Keratinocyte (primary cell): ENCODE measurements around the gene B3GNT5. TPM values are rescaled to one million over a fixed set of nuclear protein-coding genes. Genes with fewer than 3 reads are reported as not detected.

Source experiments
- DNase-seq: peaks from one replicate; pipeline ENCODE4 v3.0.0-alpha.2; 2011; ENCODE audit warnings: low read depth, missing footprints, low spot score
- FAIRE-seq: peaks from 2 replicates; lab custom pipeline; 2011; peaks lifted over from hg19 to GRCh38; lab: Jason Lieb, UNC
- H2AFZ ChIP-seq: 2 replicates; pipeline ENCODE4 v1.6.0; 2012; ENCODE audit warnings: low read length, control low read depth, inconsistent platforms; ENCODE audit not compliant: control insufficient read depth
- H3K27ac ChIP-seq: 2 replicates; pipeline ENCODE4 v1.5.1; 2011; ENCODE audit warnings: low read length; ENCODE audit not compliant: control insufficient read depth, insufficient read depth
- H3K27me3 ChIP-seq: 3 replicates; pipeline ENCODE4 v1.6.0; 2011; ENCODE audit warnings: low read length; ENCODE audit not compliant: control insufficient read depth, insufficient read depth; ENCODE audit errors: extremely low read depth
- H3K36me3 ChIP-seq, 2 experiments: 2 replicates in 1 of 2; 3 replicates in 1 of 2; pipeline ENCODE4 v1.5.1; 2011; ENCODE audit warnings: low read length in 2 of 2, mild to moderate bottlenecking in 1 of 2; ENCODE audit not compliant: control insufficient read depth in 2 of 2, insufficient read depth in 2 of 2; ENCODE audit errors: extremely low read depth in 1 of 2
- H3K4me1 ChIP-seq: 3 replicates; pipeline ENCODE4 v1.5.1; 2011; ENCODE audit warnings: low read length; ENCODE audit not compliant: control insufficient read depth, insufficient read depth; ENCODE audit errors: extremely low read depth
- H3K4me2 ChIP-seq: 3 replicates; pipeline ENCODE4 v1.6.0; 2011; ENCODE audit warnings: low read depth, low read length; ENCODE audit not compliant: control insufficient read depth, insufficient read depth; ENCODE audit errors: extremely low read depth
- H3K4me3 ChIP-seq, 3 experiments: fragments of 200-600 bp in 1 of 3; sonication (generic) in 1 of 3; 2 replicates in 2 of 3; 3 replicates in 1 of 3; pipeline ENCODE4 v1.5.1; 2011 to 2016; ENCODE audit warnings: low read length in 3 of 3, mild to moderate bottlenecking in 3 of 3, control low read depth in 2 of 3, inconsistent platforms in 1 of 3, low read depth in 1 of 3, mixed read lengths in 1 of 3, mixed run types in 1 of 3, moderate library complexity in 1 of 3; ENCODE audit not compliant: control insufficient read depth in 2 of 3, insufficient read depth in 2 of 3; ENCODE audit errors: extremely low read depth in 1 of 3
- H3K79me2 ChIP-seq: 2 replicates; pipeline ENCODE4 v1.6.0; 2012; ENCODE audit warnings: low read length; ENCODE audit not compliant: control insufficient read depth, insufficient read depth
- H3K9ac ChIP-seq: 3 replicates; pipeline ENCODE4 v1.6.0; 2011; ENCODE audit warnings: low read length; ENCODE audit not compliant: control insufficient read depth, insufficient read depth; ENCODE audit errors: extremely low read depth
- H3K9me1 ChIP-seq: 3 replicates; pipeline ENCODE4 v1.6.0; 2011; ENCODE audit warnings: low read length; ENCODE audit not compliant: control insufficient read depth, insufficient read depth; ENCODE audit errors: extremely low read depth
- H3K9me3 ChIP-seq: 2 replicates; pipeline ENCODE4 v1.5.1; 2012; ENCODE audit warnings: low read depth, low read length; ENCODE audit not compliant: control insufficient read depth
- H4K20me1 ChIP-seq: 3 replicates; pipeline ENCODE4 v1.6.0; 2011; ENCODE audit warnings: low read length; ENCODE audit not compliant: control insufficient read depth, insufficient read depth; ENCODE audit errors: extremely low read depth
- CTCF ChIP-seq, 3 experiments: IDR thresholded peaks in 1 of 3; conservative IDR thresholded peaks in 1 of 3; optimal IDR thresholded peaks in 1 of 3; 2 replicates in 2 of 3; 3 replicates in 1 of 3; pipeline versions ENCODE3 to v1.5.1; 2011; ENCODE audit warnings: low read length in 3 of 3, mild to moderate bottlenecking in 3 of 3, moderate library complexity in 2 of 3, control low read depth in 1 of 3, inconsistent platforms in 1 of 3; ENCODE audit not compliant: insufficient read depth in 2 of 3; ENCODE audit errors: extremely low read depth in 1 of 3
- EZH2 ChIP-seq: IDR thresholded peaks from one replicate; pipeline ENCODE4 v1.6.1; 2012; ENCODE audit warnings: inconsistent platforms, mild to moderate bottlenecking, low read length, moderate library complexity
- dilution Hi-C: fragments of 300-500 bp; cut with MboI; formaldehyde crosslinking; loops from one replicate; pipeline ENCODE4 v1.7.0; 2020; ENCODE audit warnings: low sequenced_read_pairs; ENCODE audit not compliant: extremely low pct_ligation_motif_present
- polyA plus RNA-seq, 5 experiments: library from polyadenylated mRNA; depleted of rRNA in 3 of 5; stranded (reverse) in 3 of 5; stranded (forward) in 1 of 5; unstranded in 1 of 5; fragments of >200 nt; gene quantifications; 1 replicate in 1 of 5; 2 replicates in 3 of 5; 3 replicates in 1 of 5; pipeline versions ENCODE4 v1.2.1 to v1.2.3, GENCODE V29; 2011 to 2012; ENCODE audit warnings: missing spikeins in 2 of 5, low read depth in 1 of 5, low replicate concordance in 1 of 5

Gene B3GNT5
- polyA plus RNA-seq, 1 donor (not counting 4 experiments of a cell fraction or from before 2014, with no cell fraction given): 66.6 TPM

- Histone ChIP-seq H3K27ac (no peak overlapping the region), H3K9ac (no peak overlapping the region), H3K9me3 (no peaks in the 10 kb centered on the region), H3K4me3 (no peak overlapping the region), H3K4me2 (no peak overlapping the region), H3K4me1 (peaks cover 15% of the 10 kb centered on the region), H3K27me3 (no peaks in the 10 kb centered on the region), H3K79me2 (no peaks in the 10 kb centered on the region), H3K36me3 (no peaks in the 10 kb centered on the region), H4K20me1 (no peaks in the 10 kb centered on the region), H3K9me1 (no peaks in the 10 kb centered on the region), H2AFZ (no peak overlapping the region)
- FAIRE-seq (no peak), DNase-seq (no peak)
- dilution Hi-C loops: no loop called here
- TF ChIP-seq CTCF (optimal IDR thresholded peaks at IDR 0.05 in 1 of 3, IDR thresholded peaks at IDR 0.05 in 1 of 3, conservative IDR thresholded peaks at IDR 0.05 in 1 of 3; ENCODE audit: extremely low read depth in 1 of 3, insufficient read depth in 2 of 3, low read length in 3 of 3) (no peak), EZH2 (no peak)
These were observed 55.7 kb downstream of the B3GNT5 start for GRCh38 chr3:183308751-183309150.

- H3K4me2 ChIP-seq: no peak overlapping the region
- H3K79me2 ChIP-seq: no peaks in the 10 kb centered on the region
- TF ChIP-seq EZH2: no peak
- no peak for TF ChIP-seq CTCF (optimal IDR thresholded peaks at IDR 0.05 in 1 of 3, IDR thresholded peaks at IDR 0.05 in 1 of 3, conservative IDR thresholded peaks at IDR 0.05 in 1 of 3; ENCODE audit: extremely low read depth in 1 of 3, insufficient read depth in 2 of 3, low read length in 3 of 3)
- DNase-seq (no peak), FAIRE-seq (no peak)
- H4K20me1 ChIP-seq: no peaks in the 10 kb centered on the region
- H3K36me3 ChIP-seq: no peaks in the 10 kb centered on the region
- H3K9ac ChIP-seq: no peak overlapping the region
- peaks cover 15% of the 10 kb centered on the region for H3K4me1 ChIP-seq
- no peaks in the 10 kb centered on the region for H3K9me1 ChIP-seq
- no peak overlapping the region for H2AFZ ChIP-seq
- no peaks in the 10 kb centered on the region for H3K9me3 ChIP-seq
- H3K27ac ChIP-seq: no peak overlapping the region
- H3K4me3 ChIP-seq: no peak overlapping the region
- no peaks in the 10 kb centered on the region for H3K27me3 ChIP-seq
- dilution Hi-C loops: no loop called here
These were observed 56.2 kb downstream of the B3GNT5 start for GRCh38 chr3:183309276-183309675.
